Endothelial cell (in vitro differentiated cells): ENCODE measurements around the gene GNGT1. TPM values are rescaled to one million over a fixed set of nuclear protein-coding genes. Genes with fewer than 3 reads are reported as not detected.
A peak's percentile ranks its signal among the peaks of the same experiment; 100 is the strongest.

ENCODE experiments used
- DNase-seq: peaks from one replicate; pipeline ENCODE4 v3.0.0; 2021; ENCODE audit warnings: low spot score
- H3K27ac Mint-ChIP-seq: one replicate; pipeline ENCODE4 v1.8.0; 2021; ENCODE audit warnings: mixed read lengths, inconsistent platforms; ENCODE audit not compliant: unreplicated experiment
- H3K27me3 Mint-ChIP-seq: one replicate; pipeline ENCODE4 v1.8.0; 2021; ENCODE audit warnings: mild to moderate bottlenecking, moderate library complexity, mixed read lengths, inconsistent platforms; ENCODE audit not compliant: unreplicated experiment
- H3K36me3 Mint-ChIP-seq: one replicate; pipeline ENCODE4 v1.8.0; 2021; ENCODE audit warnings: mild to moderate bottlenecking, low read depth, mixed read lengths, inconsistent platforms; ENCODE audit not compliant: unreplicated experiment
- H3K4me1 Mint-ChIP-seq: one replicate; pipeline ENCODE4 v1.8.0; 2021; ENCODE audit warnings: mild to moderate bottlenecking, mixed read lengths, inconsistent platforms; ENCODE audit not compliant: unreplicated experiment
- H3K4me3 Mint-ChIP-seq: one replicate; pipeline ENCODE4 v1.8.0; 2021; ENCODE audit warnings: mild to moderate bottlenecking, mixed read lengths, inconsistent platforms; ENCODE audit not compliant: unreplicated experiment
- H3K9me3 Mint-ChIP-seq: one replicate; pipeline ENCODE4 v1.8.0; 2021; ENCODE audit warnings: mixed read lengths, inconsistent platforms; ENCODE audit not compliant: unreplicated experiment
- CTCF ChIP-seq: fragments of 200-600 bp; sonication (generic); IDR thresholded peaks from one replicate; pipeline ENCODE4 v1.5.0; 2021; ENCODE audit warnings: antibody characterized with exemption; ENCODE audit not compliant: unreplicated experiment
- long read RNA-seq: library from polyadenylated mRNA; unstranded; transcript quantifications from one replicate; pipeline ENCODE4 v2.0.0, GENCODE V29; 2020; ENCODE audit not compliant: unreplicated experiment
- total RNA-seq: library from RNA; stranded (reverse); fragmentation: NEBNext Ultra II Directional; extraction: Animal tissue kit (Norgen Biotek cat#: 25700); gene quantifications from one replicate; pipeline ENCODE4 v1.2.1, GENCODE V29; 2021; ENCODE audit not compliant: unreplicated experiment

Gene GNGT1
- total RNA-seq, result not detected
- long read RNA-seq, result 0 reads

GRCh38 chr7:93906267-93906666, at the start of gene GNGT1:
GNGT1 (plus strand) TSS chr7:93906567; CDS start chr7:93906747, 180 bp downstream.
- Mint-ChIP-seq H3K4me1 (peaks cover 7% of the 10 kb centered on the region), H3K4me3 (no peak within 1 kb of the TSS), H3K36me3 (no peaks in the 10 kb centered on the region), H3K9me3 (no peaks in the 10 kb centered on the region), H3K27me3 (peaks cover 2% of the 10 kb centered on the region), H3K27ac (no peak within 1 kb of the TSS)
- no peak for DNase-seq
- TF ChIP-seq CTCF, result no peak

GRCh38 chr7:93858857-93859256, 47.5 kb upstream of the GNGT1 start:
- H3K27ac Mint-ChIP-seq, result no peak overlapping the region
- H3K27me3 Mint-ChIP-seq, result no peaks in the 10 kb centered on the region
- no peak for TF ChIP-seq CTCF
- no peaks in the 10 kb centered on the region for H3K36me3 Mint-ChIP-seq
- no peaks in the 10 kb centered on the region for H3K9me3 Mint-ChIP-seq
- H3K4me3 Mint-ChIP-seq, result no peak overlapping the region
- DNase-seq, result no peak
- no peaks in the 10 kb centered on the region for H3K4me1 Mint-ChIP-seq

GRCh38 chr7:93860261-93860660, 46.1 kb upstream of the GNGT1 start:
- Mint-ChIP-seq H3K27me3 (no peaks in the 10 kb centered on the region), H3K9me3 (no peaks in the 10 kb centered on the region), H3K4me1 (no peaks in the 10 kb centered on the region), H3K27ac (no peak overlapping the region), H3K36me3 (no peaks in the 10 kb centered on the region), H3K4me3 (no peak overlapping the region)
- TF ChIP-seq CTCF, result no peak
- DNase-seq, result no peak

GRCh38 chr7:93861325-93861949, 44.9 kb upstream of the GNGT1 start:
- peak; percentile 75 for TF ChIP-seq CTCF
- Mint-ChIP-seq H3K36me3 (no peaks in the 10 kb centered on the region), H3K4me3 (no peak overlapping the region), H3K9me3 (no peaks in the 10 kb centered on the region), H3K4me1 (no peaks in the 10 kb centered on the region), H3K27me3 (no peaks in the 10 kb centered on the region), H3K27ac (no peak overlapping the region)
- DNase-seq, result no peak

- no peak for TF ChIP-seq CTCF
- Mint-ChIP-seq H3K27ac (no peak overlapping the region), H3K4me3 (no peak overlapping the region), H3K27me3 (no peaks in the 10 kb centered on the region), H3K4me1 (no peaks in the 10 kb centered on the region), H3K9me3 (no peaks in the 10 kb centered on the region), H3K36me3 (no peaks in the 10 kb centered on the region)
- no peak for DNase-seq
These were observed 43.7 kb upstream of the GNGT1 start for GRCh38 chr7:93862651-93863050.
